GM12878 (cell line): ENCODE measurements around the gene SELPLG. TPM values are rescaled to one million over a fixed set of nuclear protein-coding genes. Genes with fewer than 3 reads are reported as not detected.

Source experiments
- ATAC-seq: fragments of 200-7000 bp; cut with Tn5 transposase; 3 replicates; pipeline ENCODE4 v1.9.1; 2020; ENCODE audit warnings: mild to moderate bottlenecking, moderate library complexity
- BruUV-seq: library from RNA; stranded (reverse); fragments of 400-500 nt; replicated peaks from 2 replicates; lab custom pipeline; 2021; lab: Mats Ljungman, UMichigan
- CTCF ChIA-PET: fragments of 300-600 bp; sonication (Branson Sonifier 250); formaldehyde crosslinking; extraction: SDS; loops from one replicate; lab custom pipeline; 2021; ENCODE audit warnings: inconsistent platforms; lab: Yijun Ruan, JAX
- POLR2A ChIA-PET: fragments of 350-600 bp; formaldehyde crosslinking; extraction: SDS; loops from one replicate; lab custom pipeline; 2021; ENCODE audit warnings: inconsistent platforms; lab: Charles Lee
- RAD21 ChIA-PET: fragments of 300-600 bp; sonication (Branson Sonifier 250); formaldehyde crosslinking; loops from one replicate; lab custom pipeline; 2023; ENCODE audit warnings: antibody characterized with exemption; ENCODE audit not compliant: unreplicated experiment; lab: Charles Lee
- SMC1A ChIA-PET: fragments of 300-600 bp; sonication (Branson Sonifier 250); formaldehyde crosslinking; loops from one replicate; lab custom pipeline; 2023; ENCODE audit not compliant: unreplicated experiment, uncharacterized antibody; lab: Charles Lee
- DNase-seq: peaks from one replicate; pipeline ENCODE4 v3.0.0-alpha.2; 2011; ENCODE audit warnings: low read depth, low spot score
- FAIRE-seq: peaks from 3 replicates; lab custom pipeline; 2011; peaks lifted over from hg19 to GRCh38; lab: Jason Lieb, UNC
- H2AFZ ChIP-seq: 2 replicates; pipeline ENCODE4 v1.6.0; 2011; ENCODE audit warnings: low read depth, low read length, control low read depth; ENCODE audit not compliant: control insufficient read depth
- H3K27ac ChIP-seq: 2 replicates; pipeline ENCODE4 v1.5.1; 2011; ENCODE audit warnings: control low read depth; ENCODE audit not compliant: control insufficient read depth, insufficient read depth
- H3K27me3 ChIP-seq, 2 experiments: replicated peaks in 1 of 2; 2 replicates each; pipeline versions ENCODE4 v1.6.0 to v1.6.1; 2011; ENCODE audit warnings: low read length in 1 of 2; ENCODE audit not compliant: control insufficient read depth in 2 of 2, insufficient read depth in 2 of 2
- H3K36me3 ChIP-seq, 2 experiments: 2 replicates each; pipeline ENCODE4 v1.5.1; 2011; ENCODE audit warnings: low read length in 1 of 2; ENCODE audit not compliant: control insufficient read depth in 2 of 2, insufficient read depth in 2 of 2
- H3K4me1 ChIP-seq: 2 replicates; pipeline ENCODE4 v1.6.1; 2011; ENCODE audit warnings: mild to moderate bottlenecking, low read length, moderate library complexity, mixed read lengths; ENCODE audit not compliant: control insufficient read depth, insufficient read depth
- H3K4me2 ChIP-seq: 2 replicates; pipeline ENCODE4 v1.6.0; 2011; ENCODE audit warnings: control low read depth; ENCODE audit not compliant: control insufficient read depth, insufficient read depth
- H3K4me3 ChIP-seq: fragments of 200-600 bp; sonication (generic); 2 replicates; pipeline ENCODE4 v1.5.1; 2016
- H3K79me2 ChIP-seq: 2 replicates; pipeline ENCODE4 v1.6.0; 2011; ENCODE audit warnings: low read length; ENCODE audit not compliant: control insufficient read depth, insufficient read depth
- H3K9ac ChIP-seq: 2 replicates; pipeline ENCODE4 v1.8.0; 2011; ENCODE audit warnings: low read length, control low read depth, mixed read lengths; ENCODE audit not compliant: control insufficient read depth, insufficient read depth
- H3K9me3 ChIP-seq: replicated peaks from 3 replicates; pipeline ENCODE4 v1.5.1; 2011; ENCODE audit warnings: mild to moderate bottlenecking, low read length; ENCODE audit not compliant: control insufficient read depth, insufficient read depth
- H4K20me1 ChIP-seq: 2 replicates; pipeline ENCODE4 v1.6.0; 2011; ENCODE audit not compliant: control insufficient read depth, insufficient read depth
- CHD4 ChIP-seq: fragments of 200-600 bp; sonication (generic); IDR thresholded peaks from 2 replicates; pipeline ENCODE4 v1.6.1; 2016; ENCODE audit warnings: mild to moderate bottlenecking
- E2F4 ChIP-seq: IDR thresholded peaks from 2 replicates; pipeline ENCODE4 v1.6.1; 2012; ENCODE audit warnings: low read depth, low read length, improper control_type of control experiment
- EED ChIP-seq: sonication (generic); IDR thresholded peaks from 2 replicates; pipeline ENCODE4 v1.6.1; 2016; ENCODE audit warnings: antibody characterized with exemption, low read depth
- EGR1 ChIP-seq, 2 experiments: IDR thresholded peaks; 1 replicate in 1 of 2; 2 replicates in 1 of 2; pipeline ENCODE4 v1.6.1; 2011 to 2012; ENCODE audit warnings: low read depth in 2 of 2, low read length in 2 of 2, borderline replicate concordance in 1 of 2, mild to moderate bottlenecking in 1 of 2, moderate library complexity in 1 of 2
- KLF5 ChIP-seq: fragments of 450-650 bp; IDR thresholded peaks from 2 replicates; pipeline ENCODE4 v1.6.1; 2014; ENCODE audit warnings: mild to moderate bottlenecking; ENCODE audit not compliant: partially characterized antibody
- MTA2 ChIP-seq: fragments of 450-650 bp; IDR thresholded peaks from 2 replicates; pipeline ENCODE4 v1.6.1; 2016; ENCODE audit warnings: low read depth, mild to moderate bottlenecking, moderate library complexity
- NBN ChIP-seq: fragments of 450-650 bp; IDR thresholded peaks from 2 replicates; pipeline ENCODE4 v1.6.1; 2016
- NFYA ChIP-seq: IDR thresholded peaks from 2 replicates; pipeline ENCODE4 v1.6.1; 2011; ENCODE audit warnings: low read depth, mild to moderate bottlenecking, low read length, improper control_type of control experiment, borderline replicate concordance
- PAX5 ChIP-seq: IDR thresholded peaks from 2 replicates; pipeline ENCODE4 v1.6.1; 2011; ENCODE audit warnings: low read depth, low read length, borderline replicate concordance
- RB1 ChIP-seq: fragments of 450-650 bp; formaldehyde crosslinking; IDR thresholded peaks from 2 replicates; pipeline ENCODE4 v1.6.1; 2017; ENCODE audit warnings: mild to moderate bottlenecking, borderline replicate concordance
- RBBP5 ChIP-seq: fragments of 200-600 bp; sonication (generic); conservative IDR thresholded peaks from 2 replicates; pipeline ENCODE4 v1.6.1; 2016
- ZNF24 ChIP-seq: fragments of 450-650 bp; IDR thresholded peaks from 2 replicates; pipeline ENCODE4 v1.6.1; 2017; ENCODE audit warnings: antibody characterized with exemption, mild to moderate bottlenecking
- ZSCAN29 ChIP-seq: fragments of 450-650 bp; IDR thresholded peaks from 2 replicates; pipeline ENCODE4 v1.6.1; 2017; ENCODE audit warnings: mild to moderate bottlenecking, moderate library complexity
- WGBS: methylation state at CpG from one replicate; pipeline ENCODE4 v1.1.6; 2016; ENCODE audit warnings: low lambda C conversion rate; ENCODE audit not compliant: insufficient replicate concordance, insufficient coverage; ENCODE audit errors: missing lambda C conversion rate; 5-methylcytosine and 5-hydroxymethylcytosine counted together
- in situ Hi-C: fragments of 300-500 bp; cut with MboI; formaldehyde crosslinking; loops from 9 replicates; pipeline ENCODE4 v1.14.3; 2018; ENCODE audit warnings: mixed read lengths
- intact Hi-C: fragments of 100-400 bp; cut with micrococcal nuclease; formaldehyde crosslinking; loops from one replicate; pipeline ENCODE4 v1.14.2; 2022; ENCODE audit not compliant: unreplicated experiment
- polyA plus RNA-seq, 11 experiments: library from polyadenylated mRNA; depleted of rRNA in 4 of 11; unstranded in 6 of 11; stranded (reverse) in 5 of 11; fragments of >200 nt; fragmentation: Nextera tagmentation in 4 of 11; fragmentation: Illumina TruSeq in 1 of 11; extraction: Ambion mirVana in 4 of 11; extraction: Trizol in 1 of 11; gene quantifications; 1 replicate in 1 of 11; 2 replicates in 10 of 11; pipeline versions ENCODE4 v1.2.1 to v1.2.3, GENCODE V29; 2011 to 2016; ENCODE audit warnings: inconsistent platforms in 2 of 11, missing spikeins in 2 of 11, low read depth in 1 of 11
- total RNA-seq, 4 experiments: library from RNA; depleted of rRNA in 3 of 4; stranded (reverse); fragments of >200 nt in 3 of 4; fragmentation: Illumina TruSeq in 1 of 4; extraction: Trizol in 1 of 4; gene quantifications; 2 replicates each; pipeline versions ENCODE4 v1.2.1 to v1.2.3, GENCODE V29; 2013 to 2021
- TF ChIP-seq, protein P1 (sequence below): fragments of 450-650 bp; formaldehyde crosslinking; IDR thresholded peaks from 2 replicates; pipeline ENCODE4 v1.4.0; 2022; ENCODE audit warnings: mild to moderate bottlenecking, moderate library complexity
- TF ChIP-seq, protein P2 (sequence below): IDR thresholded peaks from 2 replicates; pipeline ENCODE4 v1.6.1; 2011; ENCODE audit warnings: mild to moderate bottlenecking, low read depth, low read length, moderate library complexity; ENCODE audit not compliant: insufficient replicate concordance
- TF ChIP-seq, protein P3 (sequence below): IDR thresholded peaks from 2 replicates; pipeline ENCODE4 v1.6.1; 2011; ENCODE audit warnings: borderline replicate concordance, low read depth, mild to moderate bottlenecking, moderate library complexity, low read length; ENCODE audit not compliant: insufficient read depth, poor library complexity, severe bottlenecking

SELPLG gene
- total and polyA plus RNA-seq, 10 of the 15 experiments (the other 5 are each of a cell fraction or from before 2014, with no cell fraction given): 3.2 to 32.3 (median 23.9) TPM

- H3K9ac ChIP-seq: no peak overlapping the region
- ChIA-PET SMC1A (no interaction called here), RAD21 (no interaction called here), POLR2A (no interaction called here), CTCF (no interaction called here)
- ATAC-seq: no peak
- in situ Hi-C loops: no loop called here
- H3K4me3 ChIP-seq: no peak overlapping the region
- no peak overlapping the region for H3K27ac ChIP-seq
- no peaks in the 10 kb centered on the region for H3K36me3 ChIP-seq
- H3K4me2 ChIP-seq: no peak overlapping the region
- no peak overlapping the region for H2AFZ ChIP-seq
- DNase-seq: no peak
- H3K9me3 ChIP-seq: no peaks in the 10 kb centered on the region
- no peak for FAIRE-seq
- 69% methylated on average over 15 of the region's 15 CpGs for WGBS
- no peaks in the 10 kb centered on the region for H3K79me2 ChIP-seq
- no peaks in the 10 kb centered on the region for H3K4me1 ChIP-seq
- no peaks in the 10 kb centered on the region for H3K27me3 ChIP-seq
- H4K20me1 ChIP-seq: no peaks in the 10 kb centered on the region
- no TSS peak for BruUV-seq
- intact Hi-C loops: loop anchor here (5.0 kb wide), 1 partner anchor 686 kb away; no protein-coding TSS in a partner anchor
- TF ChIP-seq RB1 (no peak), ZSCAN29 (no peak), EED (no peak), EGR1 (IDR thresholded peaks at IDR 0.05; ENCODE audit: borderline replicate concordance in 1 of 2, low read depth in 2 of 2, low read length in 2 of 2) (no peak), NFYA (no peak), CHD4 (no peak), MTA2 (no peak), PAX5 (no peak), KLF5 (no peak), ZNF24 (no peak), RBBP5 (no peak), NBN (no peak), E2F4 (no peak)
- TF ChIP-seq, protein P1, sequence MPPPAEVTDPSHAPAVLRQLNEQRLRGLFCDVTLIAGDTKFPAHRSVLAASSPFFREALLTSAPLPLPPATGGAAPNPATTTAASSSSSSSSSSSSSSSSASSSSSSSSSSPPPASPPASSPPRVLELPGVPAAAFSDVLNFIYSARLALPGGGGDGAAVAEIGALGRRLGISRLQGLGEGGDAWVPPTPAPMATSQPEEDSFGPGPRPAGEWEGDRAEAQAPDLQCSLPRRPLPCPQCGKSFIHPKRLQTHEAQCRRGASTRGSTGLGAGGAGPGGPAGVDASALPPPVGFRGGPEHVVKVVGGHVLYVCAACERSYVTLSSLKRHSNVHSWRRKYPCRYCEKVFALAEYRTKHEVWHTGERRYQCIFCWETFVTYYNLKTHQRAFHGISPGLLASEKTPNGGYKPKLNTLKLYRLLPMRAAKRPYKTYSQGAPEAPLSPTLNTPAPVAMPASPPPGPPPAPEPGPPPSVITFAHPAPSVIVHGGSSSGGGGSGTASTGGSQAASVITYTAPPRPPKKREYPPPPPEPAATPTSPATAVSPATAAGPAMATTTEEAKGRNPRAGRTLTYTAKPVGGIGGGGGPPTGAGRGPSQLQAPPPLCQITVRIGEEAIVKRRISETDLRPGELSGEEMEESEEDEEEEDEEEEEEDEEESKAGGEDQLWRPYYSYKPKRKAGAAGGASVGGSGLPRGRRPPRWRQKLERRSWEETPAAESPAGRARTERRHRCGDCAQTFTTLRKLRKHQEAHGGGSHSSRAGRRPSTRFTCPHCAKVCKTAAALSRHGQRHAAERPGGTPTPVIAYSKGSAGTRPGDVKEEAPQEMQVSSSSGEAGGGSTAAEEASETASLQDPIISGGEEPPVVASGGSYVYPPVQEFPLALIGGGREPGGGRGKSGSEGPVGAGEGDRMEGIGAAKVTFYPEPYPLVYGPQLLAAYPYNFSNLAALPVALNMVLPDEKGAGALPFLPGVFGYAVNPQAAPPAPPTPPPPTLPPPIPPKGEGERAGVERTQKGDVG (CRISPR knock-in tag): no peak
- TF ChIP-seq, protein P2, sequence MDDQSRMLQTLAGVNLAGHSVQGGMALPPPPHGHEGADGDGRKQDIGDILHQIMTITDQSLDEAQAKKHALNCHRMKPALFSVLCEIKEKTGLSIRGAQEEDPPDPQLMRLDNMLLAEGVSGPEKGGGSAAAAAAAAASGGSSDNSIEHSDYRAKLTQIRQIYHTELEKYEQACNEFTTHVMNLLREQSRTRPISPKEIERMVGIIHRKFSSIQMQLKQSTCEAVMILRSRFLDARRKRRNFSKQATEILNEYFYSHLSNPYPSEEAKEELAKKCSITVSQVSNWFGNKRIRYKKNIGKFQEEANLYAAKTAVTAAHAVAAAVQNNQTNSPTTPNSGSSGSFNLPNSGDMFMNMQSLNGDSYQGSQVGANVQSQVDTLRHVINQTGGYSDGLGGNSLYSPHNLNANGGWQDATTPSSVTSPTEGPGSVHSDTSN: no peak
- TF ChIP-seq, protein P3, sequence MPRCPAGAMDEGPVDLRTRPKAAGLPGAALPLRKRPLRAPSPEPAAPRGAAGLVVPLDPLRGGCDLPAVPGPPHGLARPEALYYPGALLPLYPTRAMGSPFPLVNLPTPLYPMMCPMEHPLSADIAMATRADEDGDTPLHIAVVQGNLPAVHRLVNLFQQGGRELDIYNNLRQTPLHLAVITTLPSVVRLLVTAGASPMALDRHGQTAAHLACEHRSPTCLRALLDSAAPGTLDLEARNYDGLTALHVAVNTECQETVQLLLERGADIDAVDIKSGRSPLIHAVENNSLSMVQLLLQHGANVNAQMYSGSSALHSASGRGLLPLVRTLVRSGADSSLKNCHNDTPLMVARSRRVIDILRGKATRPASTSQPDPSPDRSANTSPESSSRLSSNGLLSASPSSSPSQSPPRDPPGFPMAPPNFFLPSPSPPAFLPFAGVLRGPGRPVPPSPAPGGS: no peak
Measured at GRCh38 chr12:108602976-108603704, 30.6 kb downstream of the SELPLG start.
